Activated CD8-positive, alpha-beta memory T cell treated with anti-CD3 and anti-CD28 coated beads for 48 hours (primary cell): Measurements from ENCODE around the gene LRRC49.
"Not testable (repeated sequence)": the region's sequence is repeated elsewhere in the genome, so short reads cannot be mapped to it uniquely, and the experiment has no call there.

Experiments used
- DNase-seq, 3 experiments: peaks; one replicate each; pipeline ENCODE4 v3.0.0-alpha.2; 2020; ENCODE audit warnings: low read depth in 2 of 3, low spot score in 2 of 3

The LRRC49 gene

GRCh38 chr15:70866982-70867641, 25.5 kb upstream of the LRRC49 start:
- DNase-seq = no peak

- DNase-seq = no peak
Observed at GRCh38 chr15:70867911-70868467, 24.6 kb upstream of the LRRC49 start.

- no peak for DNase-seq
Observed at GRCh38 chr15:70869346-70869745, 23.3 kb upstream of the LRRC49 start.

GRCh38 chr15:70870051-70870450, 22.6 kb upstream of the LRRC49 start:
- no peak for DNase-seq

GRCh38 chr15:70871490-70871889, 21.1 kb upstream of the LRRC49 start:
- DNase-seq = not testable (repeated sequence)

GRCh38 chr15:70873232-70874054, 19.2 kb upstream of the LRRC49 start:
- DNase-seq = no peak

- no peak for DNase-seq
Observed at GRCh38 chr15:70875001-70875782, 17.4 kb upstream of the LRRC49 start.

GRCh38 chr15:70876011-70876410, 16.6 kb upstream of the LRRC49 start:
- no peak for DNase-seq

GRCh38 chr15:70876683-70877082, 15.9 kb upstream of the LRRC49 start:
- no peak for DNase-seq

GRCh38 chr15:70879401-70879800, 13.2 kb upstream of the LRRC49 start:
- no peak for DNase-seq

- no peak for DNase-seq
Observed at GRCh38 chr15:70880781-70881180, 11.8 kb upstream of the LRRC49 start.

GRCh38 chr15:70882361-70882760, 10.3 kb upstream of the LRRC49 start:
- no peak for DNase-seq

- DNase-seq = no peak
Observed at GRCh38 chr15:70892912-70893560, 410 bp downstream of the LRRC49 start.

- DNase-seq = no peak
Observed at GRCh38 chr15:70902107-70902506, 9.5 kb downstream of the LRRC49 start.

GRCh38 chr15:70906842-70907241, 14.2 kb downstream of the LRRC49 start:
- no peak for DNase-seq

- DNase-seq = no peak
Observed at GRCh38 chr15:70907784-70908471, 15.3 kb downstream of the LRRC49 start.

- DNase-seq = no peak
Observed at GRCh38 chr15:70910958-70911357, 18.3 kb downstream of the LRRC49 start.

GRCh38 chr15:70912187-70912586, 19.6 kb downstream of the LRRC49 start:
- DNase-seq = no peak

- DNase-seq = no peak
Observed at GRCh38 chr15:70916531-70916930, 23.9 kb downstream of the LRRC49 start.

- DNase-seq = no peak
Observed at GRCh38 chr15:70917955-70918354, 25.3 kb downstream of the LRRC49 start.
